Fibroblast of mammary gland (primary cell): ENCODE data around the gene NUP210.

Experiments used
- DNase-seq: peaks from one replicate; pipeline ENCODE4 v3.0.0-alpha.2; 2010; ENCODE audit warnings: low read depth
- H3K4me3 ChIP-seq: 2 replicates; pipeline ENCODE4 v1.5.1; 2011; ENCODE audit warnings: low read depth, mild to moderate bottlenecking, low read length, moderate library complexity; ENCODE audit not compliant: control insufficient read depth
- CTCF ChIP-seq: conservative IDR thresholded peaks from 2 replicates; pipeline ENCODE4 v1.5.1; 2011; ENCODE audit warnings: low read depth, low read length, inconsistent platforms; ENCODE audit not compliant: control insufficient read depth, insufficient read depth

The NUP210 gene

GRCh38 chr3:13338231-13338630, 81.9 kb downstream of the NUP210 start:
- DNase-seq, result peak; percentile 9
- no peak for TF ChIP-seq CTCF

GRCh38 chr3:13336592-13336991, 83.5 kb downstream of the NUP210 start:
- no peak for TF ChIP-seq CTCF
- no peak for DNase-seq
- no peak overlapping the region for H3K4me3 ChIP-seq

More at GRCh38 chr3:13338231-13338630, 81.9 kb downstream of the NUP210 start:
- H3K4me3 ChIP-seq, result no peak overlapping the region

- no peak overlapping the region for H3K4me3 ChIP-seq
- DNase-seq, result no peak
- TF ChIP-seq CTCF, result no peak
These were observed 84.6 kb downstream of the NUP210 start for GRCh38 chr3:13335503-13335902.

- no peak for DNase-seq
- no peak overlapping the region for H3K4me3 ChIP-seq
- TF ChIP-seq CTCF, result no peak
These were observed 85.1 kb downstream of the NUP210 start for GRCh38 chr3:13335059-13335458.

GRCh38 chr3:13333236-13333897, 86.8 kb downstream of the NUP210 start:
- H3K4me3 ChIP-seq, result no peak overlapping the region
- no peak for TF ChIP-seq CTCF
- no peak for DNase-seq

GRCh38 chr3:13332740-13333139, 87.4 kb downstream of the NUP210 start:
- TF ChIP-seq CTCF, result no peak
- DNase-seq, result no peak

GRCh38 chr3:13332158-13332557, 88.0 kb downstream of the NUP210 start:
- no peak overlapping the region for H3K4me3 ChIP-seq
- no peak for DNase-seq
- no peak for TF ChIP-seq CTCF

More at GRCh38 chr3:13332740-13333139, 87.4 kb downstream of the NUP210 start:
- no peak overlapping the region for H3K4me3 ChIP-seq
